Right renal cortex interstitium (tissue), 3 donors: Measurements from ENCODE around the gene YWHAG. TPM values are rescaled to one million over a fixed set of nuclear protein-coding genes. Genes with fewer than 3 reads are reported as not detected.
"Not testable (repeated sequence)": the region's sequence is repeated elsewhere in the genome, so short reads cannot be mapped to it uniquely, and the experiment has no call there.

Experiments used
- DNase-seq, 3 donors: peaks; one replicate each; pipeline ENCODE4 v3.0.0-alpha.2; 2013; ENCODE audit warnings: low read depth in 3 of 3, low spot score in 2 of 3
- polyA plus RNA-seq, 3 donors: library from polyadenylated mRNA; unstranded; fragments of 120-200 nt; gene quantifications; one replicate each; pipeline ENCODE4 v1.2.1, GENCODE V29; 2013; ENCODE audit not compliant: insufficient read length in 3 of 3

YWHAG gene
- polyA plus RNA-seq, 3 donors: 128 to 134 (median 130) TPM

DNA sequence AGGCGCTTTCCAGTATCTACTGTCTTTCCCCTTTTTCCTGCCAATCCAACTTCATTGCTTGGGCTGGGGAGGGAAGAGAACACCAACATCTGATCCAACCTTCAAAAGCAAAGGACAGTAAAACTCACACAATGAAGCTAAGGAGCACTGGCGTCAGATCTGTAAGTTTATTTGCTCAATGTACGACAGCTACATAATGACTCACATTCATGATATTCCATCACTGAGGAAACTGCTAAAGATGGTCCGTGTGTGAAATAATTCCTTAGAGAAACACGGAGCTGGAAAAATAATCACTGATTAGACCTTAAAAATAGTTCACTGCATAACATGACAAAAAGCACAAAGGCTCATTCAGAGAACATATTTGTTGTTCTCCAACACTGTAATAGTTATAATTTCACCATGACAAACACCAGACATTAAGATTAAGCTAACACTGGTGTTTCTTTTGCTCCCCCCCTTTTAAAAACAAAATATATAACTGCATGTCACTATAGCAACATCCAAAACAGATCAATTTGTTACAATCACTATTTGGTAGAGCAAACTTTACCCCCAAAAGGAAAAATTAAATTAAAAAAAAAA lies 32.1 kb downstream of the YWHAG start:
- DNase-seq: no peak

DNA sequence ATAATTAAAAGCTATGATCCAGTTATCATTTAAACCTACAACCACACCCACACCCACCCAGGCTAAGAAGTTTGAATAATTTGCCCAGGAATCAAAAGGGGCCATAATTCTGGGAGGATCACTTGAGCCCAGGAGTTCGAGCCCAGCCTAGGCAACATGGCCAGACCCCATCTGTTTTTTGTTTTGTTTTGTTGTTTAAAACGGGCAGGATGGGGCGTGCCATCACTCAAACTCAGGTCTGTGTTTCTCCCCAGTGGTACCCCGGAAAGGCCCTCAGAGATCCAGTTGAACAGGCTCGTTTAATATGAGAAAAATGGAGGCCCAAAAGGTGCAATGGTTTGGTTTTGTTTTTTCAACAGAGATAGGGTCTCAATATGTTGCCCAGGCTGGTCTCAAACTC lies 33.0 kb downstream of the YWHAG start:
- no peak for DNase-seq

DNA sequence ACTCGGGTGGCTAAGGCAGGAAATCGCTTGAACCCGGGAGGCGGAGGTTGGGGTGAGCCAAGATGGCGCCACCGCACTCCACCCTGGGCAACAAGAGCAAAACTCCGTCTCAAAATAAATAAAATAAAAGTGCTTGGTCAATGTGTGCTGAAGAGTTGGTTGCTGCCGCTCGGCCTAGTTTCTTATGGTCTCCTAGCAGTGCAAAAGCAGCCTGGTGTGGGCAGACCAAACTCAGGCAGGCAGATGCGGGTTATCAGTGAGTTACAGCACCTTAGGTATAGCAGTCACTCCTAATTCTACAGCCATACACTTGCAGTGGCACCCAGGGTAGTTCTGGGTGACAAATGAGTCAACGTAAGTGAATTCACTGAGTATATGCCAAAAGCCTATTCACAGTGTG lies 33.7 kb downstream of the YWHAG start:
- DNase-seq: no peak

DNA sequence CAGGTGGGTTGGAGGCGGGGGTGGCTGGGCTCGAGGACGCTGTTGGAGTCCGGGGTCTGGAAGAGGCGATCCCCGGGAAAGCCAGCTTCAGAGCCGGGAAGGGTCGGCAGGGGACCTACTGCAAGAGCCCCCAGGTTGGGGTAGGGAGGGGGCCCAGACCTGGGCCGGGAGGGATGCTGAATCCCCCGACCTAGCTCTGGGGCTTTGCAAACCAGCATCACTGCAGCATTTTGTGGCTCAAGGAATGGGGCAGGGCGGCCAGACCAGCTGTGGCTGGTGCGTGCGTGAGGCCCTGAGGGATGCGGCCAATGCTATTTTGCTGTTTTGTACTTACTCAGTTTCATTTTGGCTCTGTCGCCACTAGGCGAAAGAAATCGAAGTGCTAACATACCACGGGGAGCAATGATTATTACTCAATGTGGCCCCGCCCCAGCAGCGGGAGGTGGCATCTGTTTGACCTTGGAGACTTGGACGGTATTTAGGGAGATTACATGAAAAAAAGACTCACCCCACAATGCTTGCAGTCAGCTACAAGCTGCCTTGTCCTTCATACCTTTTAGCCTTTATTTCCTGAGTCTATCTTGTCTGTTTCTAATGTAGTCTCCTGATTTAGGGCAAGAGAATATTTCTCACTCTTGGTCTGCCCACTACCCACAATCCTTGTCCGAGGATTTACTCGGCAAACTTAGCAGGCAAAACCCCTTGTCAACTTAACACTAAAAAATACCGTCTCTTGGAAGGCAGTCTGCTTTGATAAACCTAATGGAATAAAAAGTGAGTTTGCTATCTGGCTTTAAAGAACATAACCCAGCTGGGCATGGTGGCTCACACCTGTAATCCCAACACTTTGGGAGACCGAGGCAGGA lies 40.1 kb downstream of the YWHAG start:
- no peak for DNase-seq

DNA sequence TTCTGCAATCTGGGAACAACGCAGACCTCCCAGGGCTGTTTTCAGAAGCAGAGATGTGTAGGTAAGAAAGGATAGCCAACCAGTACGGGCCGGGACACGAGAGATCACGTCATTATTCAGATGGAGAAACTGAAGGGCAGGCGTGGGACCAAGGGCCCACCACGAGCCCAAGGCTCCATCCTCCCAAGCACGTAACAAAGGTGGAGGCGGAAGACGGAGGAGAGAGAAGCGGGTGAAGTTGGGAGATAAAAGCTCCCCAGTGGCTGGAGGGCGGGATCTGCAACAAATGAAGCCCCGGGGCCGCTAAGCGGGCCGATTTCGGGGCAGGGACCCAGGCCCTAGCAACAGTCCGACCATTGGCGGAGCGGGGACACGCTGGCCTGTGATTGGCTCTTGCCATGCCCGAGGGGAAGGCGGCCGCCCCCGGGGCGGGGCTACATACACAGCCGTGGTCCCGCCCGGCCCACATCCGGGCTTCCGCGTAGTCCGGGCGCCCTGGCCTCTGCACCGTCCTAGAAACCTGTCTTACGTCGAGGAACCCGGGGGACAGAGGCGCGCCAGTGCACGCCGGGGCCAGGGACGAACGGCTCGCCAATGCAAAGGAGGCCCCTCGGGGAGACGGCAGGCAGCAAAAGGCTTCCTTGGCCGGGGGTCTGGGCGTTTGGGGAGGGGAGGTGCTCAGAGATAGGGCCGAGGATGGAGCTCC lies 40.9 kb downstream of the YWHAG start:
- peak; percentile 82 to 95 (median 92) for DNase-seq

DNA sequence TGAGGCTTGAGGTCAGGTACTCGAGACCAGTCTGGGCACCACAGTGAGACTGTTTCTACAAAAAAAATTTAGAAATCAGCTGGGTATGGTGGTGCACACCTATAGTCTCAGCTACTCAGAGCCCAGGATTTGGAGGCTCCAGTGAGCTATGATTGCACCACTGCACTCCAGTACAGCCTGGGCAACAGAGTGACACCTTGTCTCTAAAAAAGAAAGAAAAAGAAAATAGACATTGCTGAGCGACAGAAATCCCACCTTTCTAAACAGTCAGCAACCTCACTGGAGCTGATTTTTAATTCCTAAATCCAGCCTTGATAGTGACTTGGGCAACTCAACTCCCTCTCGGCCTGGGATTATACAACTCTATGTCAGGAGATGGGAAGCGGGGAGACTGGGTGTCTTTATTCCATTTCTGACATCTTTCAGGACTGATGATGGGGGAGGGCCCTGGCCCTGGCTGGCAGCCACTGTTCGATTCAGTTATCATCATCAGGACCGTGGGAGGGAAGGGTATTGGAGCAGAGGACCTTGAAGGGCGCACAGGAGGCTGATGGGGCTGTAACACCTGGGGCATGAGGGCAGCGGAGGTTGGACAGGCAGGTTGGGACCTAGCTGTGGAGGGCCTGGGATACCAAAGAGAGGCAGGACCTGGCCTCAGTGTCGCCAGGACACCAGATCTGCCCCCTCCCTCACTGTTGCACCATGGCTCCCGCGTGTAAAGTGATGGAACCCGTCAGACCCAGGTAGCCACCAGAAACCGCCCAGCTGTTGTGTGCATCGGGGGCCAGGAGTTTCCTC lies 41.6 kb downstream of the YWHAG start:
- no peak for DNase-seq

DNA sequence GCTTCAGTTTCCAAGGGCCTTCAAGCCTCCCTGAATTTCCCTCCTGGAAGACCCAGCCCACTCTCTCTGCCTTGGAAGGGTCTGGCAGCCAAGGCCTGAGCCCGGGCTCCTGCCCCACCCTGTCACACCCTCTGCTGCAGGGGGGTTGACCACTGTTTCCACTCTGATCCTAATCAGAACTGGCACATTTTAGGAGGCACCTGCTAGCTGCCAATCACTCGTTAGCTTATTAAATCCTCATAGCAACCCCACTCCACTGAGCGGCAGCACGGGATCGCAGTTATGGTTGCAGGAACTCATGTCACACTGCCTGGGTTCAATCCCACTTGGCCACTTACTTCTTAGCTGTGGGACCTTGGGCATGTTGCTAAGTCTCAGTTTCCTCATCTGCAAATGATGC lies 43.4 kb downstream of the YWHAG start:
- DNase-seq: no peak

DNA sequence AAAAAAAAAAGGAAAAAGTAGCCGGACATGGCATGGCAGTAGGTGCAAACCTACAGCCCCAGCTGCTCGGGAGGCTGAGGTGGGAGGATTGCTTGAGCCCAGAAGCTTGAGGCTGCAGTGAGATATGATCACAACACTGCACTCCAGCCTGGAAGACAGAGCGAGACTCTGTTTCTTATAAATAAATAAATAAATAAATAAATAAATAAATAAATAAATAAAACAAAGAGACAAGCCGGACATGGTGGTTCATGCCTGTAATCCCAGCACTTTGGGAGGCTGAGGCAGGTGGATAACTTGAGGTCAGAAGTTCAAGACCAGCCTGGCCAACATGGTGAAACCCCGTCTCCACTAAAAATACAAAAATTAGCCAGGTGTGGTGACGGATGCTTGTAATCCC lies 44.1 kb downstream of the YWHAG start:
- not testable (repeated sequence) for DNase-seq

DNA sequence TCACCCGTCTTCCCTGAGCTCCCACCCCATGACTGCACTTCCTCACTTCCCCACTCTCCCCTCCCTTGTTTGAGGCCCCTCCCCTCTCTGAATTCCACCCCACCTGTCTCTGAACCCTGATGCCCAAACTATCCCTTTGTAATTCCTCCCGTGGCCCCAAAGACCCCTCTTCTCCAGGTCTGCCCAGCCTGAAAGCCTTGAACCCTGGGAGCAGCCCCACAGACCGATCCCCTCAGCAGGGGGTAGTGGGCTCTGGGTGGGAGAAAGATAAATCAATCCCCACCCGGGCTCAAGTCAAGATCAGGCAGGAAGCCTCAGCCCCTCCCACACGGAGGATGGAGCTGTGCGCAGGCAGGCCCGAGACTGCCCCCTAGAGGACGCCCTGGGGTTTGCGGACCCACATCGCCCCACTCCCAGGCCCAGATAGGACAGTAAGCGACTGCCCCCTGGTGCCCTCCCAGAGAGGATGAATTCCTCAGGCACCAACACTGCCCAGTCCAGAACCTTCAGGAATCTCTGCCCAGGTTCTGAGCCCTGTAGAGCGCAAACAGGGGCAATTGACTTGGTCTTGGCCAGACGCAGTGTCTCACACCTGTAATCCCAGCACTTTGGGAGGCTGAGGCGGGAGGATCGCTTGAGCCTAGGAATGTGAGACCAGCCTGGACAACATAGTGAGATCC lies 44.6 kb downstream of the YWHAG start:
- peak; percentile 77 to 83 (median 82) for DNase-seq

DNA sequence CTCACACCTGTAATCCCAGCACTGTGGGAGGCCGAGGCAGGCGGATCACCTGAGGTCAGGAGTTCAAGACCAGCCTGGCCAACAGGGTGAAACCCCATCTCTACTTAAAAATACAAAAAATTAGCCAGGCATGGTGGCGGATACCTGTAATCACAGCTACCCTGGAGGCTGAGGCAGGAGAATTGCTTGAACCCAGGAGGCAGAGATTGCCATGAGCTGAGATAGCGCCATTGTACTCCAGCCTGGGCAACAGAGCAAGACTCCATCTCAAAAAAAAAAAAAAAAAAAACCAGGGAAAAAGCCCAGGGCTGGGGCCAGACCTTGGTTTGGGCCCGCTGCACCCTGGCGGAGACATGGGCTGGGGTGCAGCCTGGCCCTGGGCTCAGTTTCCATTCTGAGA lies 47.0 kb downstream of the YWHAG start:
- not testable (repeated sequence) for DNase-seq

DNA sequence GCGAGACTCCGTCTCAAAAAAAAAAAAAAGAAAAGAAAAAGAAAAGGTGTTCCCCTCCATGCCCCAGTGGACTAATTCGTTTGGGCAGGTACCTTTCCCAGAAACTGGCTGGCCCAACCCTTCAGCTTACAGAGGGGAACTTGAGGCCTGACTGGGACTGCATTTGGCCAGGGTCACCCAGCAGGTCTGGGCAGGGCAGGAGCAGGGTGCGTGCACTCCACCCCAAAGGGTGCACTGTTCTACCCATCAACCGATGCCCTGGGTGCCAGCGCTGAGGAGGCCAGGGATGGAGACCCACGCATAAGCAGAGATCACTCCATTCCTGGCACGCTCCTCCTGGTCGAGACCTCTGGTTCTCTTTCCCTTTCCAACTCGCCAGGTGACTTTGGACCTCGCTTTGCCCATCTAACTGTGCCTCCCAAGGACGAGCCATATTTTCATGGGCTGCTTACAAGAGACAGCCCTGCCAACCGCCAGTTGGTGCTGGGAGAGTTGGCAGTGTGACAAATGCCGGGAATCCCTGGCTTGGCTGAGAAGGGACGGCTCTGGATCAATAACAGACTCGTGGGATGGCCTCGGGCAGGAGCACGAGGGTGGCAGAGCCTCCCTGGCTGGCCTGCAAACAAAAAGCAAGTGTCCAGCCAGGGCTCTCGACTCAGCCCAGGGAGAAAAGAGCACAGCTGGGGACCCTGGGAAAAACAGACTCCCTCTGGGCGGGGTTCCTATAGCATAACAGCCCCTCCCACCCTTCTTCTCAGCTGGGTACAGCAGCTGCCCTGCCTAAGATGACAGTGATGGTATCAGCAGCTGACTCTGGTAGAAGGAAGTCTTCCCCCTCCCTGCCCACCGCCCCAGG lies 48.5 kb downstream of the YWHAG start:
- DNase-seq: no peak

DNA sequence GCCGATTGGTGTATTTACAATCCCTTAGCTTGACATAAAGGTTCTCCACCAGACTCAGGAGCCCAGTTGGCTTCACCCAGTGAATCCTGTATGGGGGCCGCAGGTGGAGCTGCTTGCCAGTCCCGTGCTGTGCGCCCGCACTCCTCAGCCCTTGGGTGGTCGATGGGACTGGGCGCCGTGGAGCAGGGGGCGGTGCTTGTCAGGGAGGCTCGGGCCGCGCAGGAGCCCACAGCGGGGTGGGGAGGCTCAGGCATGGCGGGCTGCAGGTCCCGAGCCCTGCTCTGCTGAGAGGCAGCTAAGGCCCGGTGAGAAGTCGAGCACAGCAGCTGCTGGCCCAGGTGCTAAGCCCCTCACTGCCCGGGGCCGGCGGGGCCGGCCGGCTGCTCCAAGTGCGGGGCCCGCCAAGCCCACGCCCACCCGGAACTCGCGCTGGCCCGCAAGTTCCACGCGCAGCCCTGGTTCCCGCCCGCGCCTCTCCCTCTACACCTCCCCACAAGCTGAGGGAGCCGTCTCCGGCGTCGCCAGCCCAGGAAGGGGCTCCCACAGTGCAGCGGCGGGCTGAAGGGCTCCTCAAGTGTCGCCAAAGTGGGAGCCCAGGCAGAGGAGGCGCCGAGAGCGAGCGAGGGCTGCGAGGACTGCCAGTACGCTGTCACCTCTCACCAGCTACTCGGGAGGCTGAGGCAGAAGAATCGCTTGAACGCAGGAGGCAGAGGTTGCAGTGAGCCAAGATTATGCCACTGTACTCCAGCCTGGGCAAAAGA lies 49.3 kb downstream of the YWHAG start:
- DNase-seq: not testable (repeated sequence)

DNA sequence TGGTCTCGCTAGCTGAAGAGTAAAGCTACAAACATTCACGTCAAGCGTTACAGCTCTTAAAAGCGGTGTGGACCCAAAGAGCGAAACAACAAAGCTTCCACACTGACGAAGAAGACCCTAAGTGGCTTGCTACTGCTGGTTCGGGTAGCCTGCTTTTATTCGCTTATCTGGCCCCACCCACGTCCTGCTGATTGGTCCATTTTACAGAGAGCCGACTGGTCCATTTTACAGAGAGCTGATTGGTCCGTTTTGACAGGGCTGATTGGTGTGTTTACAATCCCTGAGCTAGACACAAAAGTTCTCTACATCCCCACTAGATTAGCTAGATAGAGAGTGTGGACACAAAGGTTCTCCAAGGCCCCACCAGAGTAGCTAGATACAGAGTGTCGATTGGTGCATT lies 49.9 kb downstream of the YWHAG start:
- not testable (repeated sequence) for DNase-seq

DNA sequence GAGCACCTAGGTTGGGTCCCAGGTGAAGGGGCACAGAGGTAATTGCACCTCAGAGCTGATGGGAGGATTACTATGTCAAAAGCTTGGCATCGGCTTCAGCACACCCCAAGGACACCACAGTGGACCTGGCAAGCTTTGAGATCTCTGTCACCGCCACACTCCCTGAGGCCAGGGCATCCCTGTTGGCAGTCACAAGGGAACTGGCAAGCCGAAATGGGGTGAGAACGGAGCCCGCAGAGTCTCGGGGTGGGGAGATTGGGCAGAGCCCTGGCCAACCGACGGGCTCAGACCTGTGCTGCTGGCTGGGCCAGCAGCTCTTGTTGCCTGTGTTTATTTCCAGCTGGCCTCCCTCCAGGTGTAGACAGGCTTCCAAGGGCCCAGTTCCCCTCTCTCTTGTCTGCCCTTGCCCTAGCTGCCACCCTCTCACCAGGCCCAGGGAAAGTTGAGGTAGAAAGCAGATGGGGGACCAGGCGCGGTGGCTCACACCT lies 53.9 kb downstream of the YWHAG start:
- no peak for DNase-seq

DNA sequence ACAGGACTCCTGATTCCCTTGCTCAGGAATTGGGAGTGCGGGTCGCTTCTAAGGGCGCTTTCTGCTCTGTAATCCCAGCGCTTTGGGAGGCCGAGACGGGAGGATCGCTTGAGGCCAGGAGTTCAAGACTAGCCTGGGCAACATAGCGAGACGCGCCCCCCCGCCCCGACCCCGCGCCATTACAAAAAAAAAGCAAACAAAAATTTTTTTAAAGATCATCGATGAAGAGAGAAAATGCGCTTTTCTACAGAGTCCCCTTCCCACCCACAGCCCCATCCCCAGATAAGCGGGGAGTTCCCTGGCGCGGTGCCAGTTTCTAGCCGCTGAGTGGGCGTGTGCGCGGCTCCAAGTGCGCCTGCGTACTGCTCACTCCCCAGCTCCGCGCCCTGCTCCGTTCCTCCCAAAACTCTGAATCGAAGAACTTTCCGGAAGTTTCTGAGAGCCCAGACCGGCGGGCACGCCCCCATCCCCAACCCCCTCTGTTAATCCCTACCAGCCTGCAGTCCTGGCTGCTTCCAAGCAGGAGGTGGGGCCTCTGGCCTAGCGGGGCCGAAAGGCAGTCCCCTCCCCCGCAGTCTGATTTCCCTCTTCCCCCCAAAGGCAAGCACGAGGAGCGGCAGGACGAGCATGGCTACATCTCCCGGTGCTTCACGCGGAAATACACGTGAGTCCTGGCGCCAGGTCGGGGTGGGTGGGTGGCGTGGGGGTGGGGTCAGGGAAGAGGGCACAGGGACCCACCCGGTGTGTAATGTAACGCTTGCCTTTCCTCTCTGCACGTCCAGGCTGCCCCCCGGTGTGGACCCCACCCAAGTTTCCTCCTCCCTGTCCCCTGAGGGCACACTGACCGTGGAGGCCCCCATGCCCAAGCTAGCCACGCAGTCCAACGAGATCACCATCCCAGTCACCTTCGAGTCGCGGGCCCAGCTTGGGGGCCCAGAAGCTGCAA lies 55.3 kb downstream of the YWHAG start:
- DNase-seq: peak in 2 of 3 donors; percentile 80 to 82

DNA sequence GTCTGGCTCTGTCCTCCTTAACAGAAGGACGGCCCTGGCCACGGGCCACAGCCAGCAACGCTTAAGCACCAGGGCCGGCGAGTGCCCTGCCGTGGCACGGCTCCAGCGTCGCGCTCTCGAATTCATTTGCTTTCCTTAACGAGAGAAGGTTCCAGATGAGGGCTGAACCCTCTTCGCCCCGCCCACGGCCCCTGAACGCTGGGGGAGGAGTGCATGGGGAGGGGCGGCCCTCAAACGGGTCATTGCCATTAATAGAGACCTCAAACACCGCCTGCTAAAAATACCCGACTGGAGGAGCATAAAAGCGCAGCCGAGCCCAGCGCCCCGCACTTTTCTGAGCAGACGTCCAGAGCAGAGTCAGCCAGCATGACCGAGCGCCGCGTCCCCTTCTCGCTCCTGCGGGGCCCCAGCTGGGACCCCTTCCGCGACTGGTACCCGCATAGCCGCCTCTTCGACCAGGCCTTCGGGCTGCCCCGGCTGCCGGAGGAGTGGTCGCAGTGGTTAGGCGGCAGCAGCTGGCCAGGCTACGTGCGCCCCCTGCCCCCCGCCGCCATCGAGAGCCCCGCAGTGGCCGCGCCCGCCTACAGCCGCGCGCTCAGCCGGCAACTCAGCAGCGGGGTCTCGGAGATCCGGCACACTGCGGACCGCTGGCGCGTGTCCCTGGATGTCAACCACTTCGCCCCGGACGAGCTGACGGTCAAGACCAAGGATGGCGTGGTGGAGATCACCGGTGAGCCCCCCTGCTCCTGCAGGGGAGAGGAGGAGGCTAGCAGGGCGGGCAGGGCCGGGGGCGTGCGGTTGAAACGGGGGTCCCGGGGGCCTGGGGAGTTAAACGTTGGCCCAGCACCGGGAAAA lies 56.2 kb downstream of the YWHAG start, which contains the start of gene HSPB1:
Gene HSPB1, plus strand, starts transcription at position 327 of the 855 bp plus-strand sequence. Its CDS starts 40 bp downstream, at position 367.
- no peak for DNase-seq
